ENCODE measurements around the gene CLN3.

- TF ChIP-seq POLR2A (IDR thresholded peaks at IDR 0.05) (no peak), POLR2AphosphoS5 (IDR thresholded peaks at IDR 0.05) (no peak), EP300 (IDR thresholded peaks at IDR 0.05; ENCODE audit: low read depth) (no peak)
- TF ChIP-seq, protein P1, sequence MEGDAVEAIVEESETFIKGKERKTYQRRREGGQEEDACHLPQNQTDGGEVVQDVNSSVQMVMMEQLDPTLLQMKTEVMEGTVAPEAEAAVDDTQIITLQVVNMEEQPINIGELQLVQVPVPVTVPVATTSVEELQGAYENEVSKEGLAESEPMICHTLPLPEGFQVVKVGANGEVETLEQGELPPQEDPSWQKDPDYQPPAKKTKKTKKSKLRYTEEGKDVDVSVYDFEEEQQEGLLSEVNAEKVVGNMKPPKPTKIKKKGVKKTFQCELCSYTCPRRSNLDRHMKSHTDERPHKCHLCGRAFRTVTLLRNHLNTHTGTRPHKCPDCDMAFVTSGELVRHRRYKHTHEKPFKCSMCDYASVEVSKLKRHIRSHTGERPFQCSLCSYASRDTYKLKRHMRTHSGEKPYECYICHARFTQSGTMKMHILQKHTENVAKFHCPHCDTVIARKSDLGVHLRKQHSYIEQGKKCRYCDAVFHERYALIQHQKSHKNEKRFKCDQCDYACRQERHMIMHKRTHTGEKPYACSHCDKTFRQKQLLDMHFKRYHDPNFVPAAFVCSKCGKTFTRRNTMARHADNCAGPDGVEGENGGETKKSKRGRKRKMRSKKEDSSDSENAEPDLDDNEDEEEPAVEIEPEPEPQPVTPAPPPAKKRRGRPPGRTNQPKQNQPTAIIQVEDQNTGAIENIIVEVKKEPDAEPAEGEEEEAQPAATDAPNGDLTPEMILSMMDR (IDR thresholded peaks at IDR 0.05): no peak
Measured at GRCh38 chr16:28502290-28502689, 10.4 kb upstream of the CLN3 start.
